G401.6 (cell line): ENCODE measurements around the gene ARHGEF11.

ENCODE experiments used
- FAIRE-seq: peaks from 2 replicates; lab custom pipeline; 2012; peaks lifted over from hg19 to GRCh38; lab: Jason Lieb, UNC

The ARHGEF11 gene

GRCh38 chr1:156948708-156949107 lies 96.8 kb downstream of the ARHGEF11 start:
- FAIRE-seq = no peak

GRCh38 chr1:156947818-156948525 lies 97.6 kb downstream of the ARHGEF11 start:
- no peak for FAIRE-seq

GRCh38 chr1:156947127-156947526 lies 98.4 kb downstream of the ARHGEF11 start:
- no peak for FAIRE-seq

- FAIRE-seq = no peak
Observed at GRCh38 chr1:156945881-156946661, 99.5 kb downstream of the ARHGEF11 start.

- FAIRE-seq = no peak
Observed at GRCh38 chr1:156944848-156945247, 100.7 kb downstream of the ARHGEF11 start.

- FAIRE-seq = no peak
Observed at GRCh38 chr1:156944268-156944667, 101.3 kb downstream of the ARHGEF11 start.

GRCh38 chr1:156943756-156944155 lies 101.8 kb downstream of the ARHGEF11 start:
- no peak for FAIRE-seq

GRCh38 chr1:156942576-156942975 lies 103.0 kb downstream of the ARHGEF11 start:
- FAIRE-seq = no peak

GRCh38 chr1:156942176-156942575 lies 103.4 kb downstream of the ARHGEF11 start:
- FAIRE-seq = no peak

GRCh38 chr1:156941675-156942074 lies 103.9 kb downstream of the ARHGEF11 start:
- FAIRE-seq = no peak

GRCh38 chr1:156939786-156940334 lies 105.7 kb downstream of the ARHGEF11 start:
- no peak for FAIRE-seq

- no peak for FAIRE-seq
Observed at GRCh38 chr1:156938813-156939212, 106.7 kb downstream of the ARHGEF11 start.

GRCh38 chr1:156937883-156938282 lies 107.7 kb downstream of the ARHGEF11 start:
- FAIRE-seq = no peak

- no peak for FAIRE-seq
Observed at GRCh38 chr1:156936721-156937220, 108.8 kb downstream of the ARHGEF11 start.

GRCh38 chr1:156936191-156936590 lies 109.4 kb downstream of the ARHGEF11 start:
- no peak for FAIRE-seq

GRCh38 chr1:156935505-156936128 lies 109.9 kb downstream of the ARHGEF11 start:
- FAIRE-seq = no peak

GRCh38 chr1:156933136-156933535 lies 112.4 kb downstream of the ARHGEF11 start:
- no peak for FAIRE-seq

GRCh38 chr1:156931974-156932710 lies 113.4 kb downstream of the ARHGEF11 start:
- no peak for FAIRE-seq

GRCh38 chr1:156931211-156931952 lies 114.2 kb downstream of the ARHGEF11 start:
- no peak for FAIRE-seq

GRCh38 chr1:156930483-156930882 lies 115.1 kb downstream of the ARHGEF11 start:
- FAIRE-seq = no peak

GRCh38 chr1:156929596-156930238 lies 115.8 kb downstream of the ARHGEF11 start:
- FAIRE-seq = no peak
